ENCODE results near the gene ANP32B. TPM values are rescaled to one million over a fixed set of nuclear protein-coding genes. Genes with fewer than 3 reads are reported as not detected.

ANP32B gene
- total and polyA plus RNA-seq, 2 experiments from 2014 or later: 13.1 to 114 TPM

DNA sequence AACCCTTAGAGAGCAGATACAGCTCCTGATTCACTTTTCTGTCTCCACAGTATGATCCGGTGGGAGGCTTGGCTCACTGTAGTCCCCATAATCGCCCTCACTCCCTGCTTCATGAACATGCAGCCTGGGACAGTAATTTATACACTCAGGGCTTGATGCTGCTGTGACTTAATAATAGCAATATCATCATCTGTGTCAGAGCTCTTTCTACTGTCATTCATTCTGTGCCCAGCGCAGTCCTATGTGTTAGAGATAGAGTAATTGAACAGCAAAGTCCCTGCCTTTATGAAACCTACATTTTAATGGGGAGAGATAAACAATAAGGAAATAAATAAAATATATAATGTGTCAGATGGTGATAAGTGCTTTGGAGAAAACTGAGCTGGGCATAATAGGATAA lies 42.4 kb upstream of the ANP32B start:
- H3F3A ChIP-seq (replicated peaks; ENCODE audit: low read depth): no peaks in the 10 kb centered on the region
- ATAC-seq (no peak), DNase-seq (ENCODE audit: low spot score) (no peak)
- no peak overlapping the region for H2AFZ ChIP-seq
- H3K4me1 ChIP-seq (ENCODE audit: insufficient read depth): no peaks in the 10 kb centered on the region
- no peaks in the 10 kb centered on the region for H3K36me3 ChIP-seq (ENCODE audit: insufficient read depth)
- no peaks in the 10 kb centered on the region for H3K4me1 Mint-ChIP-seq
- H3K4me2 ChIP-seq: no peak overlapping the region
- no peaks in the 10 kb centered on the region for H3K9me2 ChIP-seq (ENCODE audit: insufficient read depth)
- no peak overlapping the region for H3K27ac ChIP-seq (ENCODE audit: low read depth)
- H3K27ac Mint-ChIP-seq: no peak overlapping the region
- peaks cover 2% of the 10 kb centered on the region for H3K27me3 Mint-ChIP-seq (ENCODE audit: insufficient read depth, low read depth, poor library complexity)
- H3K9me3 Mint-ChIP-seq: no peaks in the 10 kb centered on the region
- 0 out of 2 replicates have a peak, but pooled peaks cover 7% of the 10 kb centered on the region for H4K20me1 ChIP-seq (replicated peaks; ENCODE audit: insufficient read depth)
- no peak overlapping the region for H3K4me3 Mint-ChIP-seq
- no peaks in the 10 kb centered on the region for H3K79me2 ChIP-seq (replicated peaks; ENCODE audit: insufficient read depth)
- no peak overlapping the region for H3K4me3 ChIP-seq
- no peaks in the 10 kb centered on the region for H3K36me3 Mint-ChIP-seq (ENCODE audit: low read depth)
- peaks cover 82% of the 10 kb centered on the region for H3K27me3 ChIP-seq (ENCODE audit: insufficient read depth)
- no peak for TF ChIP-seq CREB1 (CRISPR knock-in tag; IDR thresholded peaks at IDR 0.05; ENCODE audit: low read depth)
- TF ChIP-seq STAT1 (IDR thresholded peaks at IDR 0.05; ENCODE audit: unreplicated experiment): no peak
- TF ChIP-seq EZH2phosphoT487 (IDR thresholded peaks at IDR 0.05; ENCODE audit: unreplicated experiment): no peak
- TF ChIP-seq ZNF114 (CRISPR knock-in tag; IDR thresholded peaks at IDR 0.05): no peak
- TF ChIP-seq POLR2AphosphoS5 (IDR thresholded peaks at IDR 0.05; ENCODE audit: low read depth): no peak
- TF ChIP-seq, protein P1, sequence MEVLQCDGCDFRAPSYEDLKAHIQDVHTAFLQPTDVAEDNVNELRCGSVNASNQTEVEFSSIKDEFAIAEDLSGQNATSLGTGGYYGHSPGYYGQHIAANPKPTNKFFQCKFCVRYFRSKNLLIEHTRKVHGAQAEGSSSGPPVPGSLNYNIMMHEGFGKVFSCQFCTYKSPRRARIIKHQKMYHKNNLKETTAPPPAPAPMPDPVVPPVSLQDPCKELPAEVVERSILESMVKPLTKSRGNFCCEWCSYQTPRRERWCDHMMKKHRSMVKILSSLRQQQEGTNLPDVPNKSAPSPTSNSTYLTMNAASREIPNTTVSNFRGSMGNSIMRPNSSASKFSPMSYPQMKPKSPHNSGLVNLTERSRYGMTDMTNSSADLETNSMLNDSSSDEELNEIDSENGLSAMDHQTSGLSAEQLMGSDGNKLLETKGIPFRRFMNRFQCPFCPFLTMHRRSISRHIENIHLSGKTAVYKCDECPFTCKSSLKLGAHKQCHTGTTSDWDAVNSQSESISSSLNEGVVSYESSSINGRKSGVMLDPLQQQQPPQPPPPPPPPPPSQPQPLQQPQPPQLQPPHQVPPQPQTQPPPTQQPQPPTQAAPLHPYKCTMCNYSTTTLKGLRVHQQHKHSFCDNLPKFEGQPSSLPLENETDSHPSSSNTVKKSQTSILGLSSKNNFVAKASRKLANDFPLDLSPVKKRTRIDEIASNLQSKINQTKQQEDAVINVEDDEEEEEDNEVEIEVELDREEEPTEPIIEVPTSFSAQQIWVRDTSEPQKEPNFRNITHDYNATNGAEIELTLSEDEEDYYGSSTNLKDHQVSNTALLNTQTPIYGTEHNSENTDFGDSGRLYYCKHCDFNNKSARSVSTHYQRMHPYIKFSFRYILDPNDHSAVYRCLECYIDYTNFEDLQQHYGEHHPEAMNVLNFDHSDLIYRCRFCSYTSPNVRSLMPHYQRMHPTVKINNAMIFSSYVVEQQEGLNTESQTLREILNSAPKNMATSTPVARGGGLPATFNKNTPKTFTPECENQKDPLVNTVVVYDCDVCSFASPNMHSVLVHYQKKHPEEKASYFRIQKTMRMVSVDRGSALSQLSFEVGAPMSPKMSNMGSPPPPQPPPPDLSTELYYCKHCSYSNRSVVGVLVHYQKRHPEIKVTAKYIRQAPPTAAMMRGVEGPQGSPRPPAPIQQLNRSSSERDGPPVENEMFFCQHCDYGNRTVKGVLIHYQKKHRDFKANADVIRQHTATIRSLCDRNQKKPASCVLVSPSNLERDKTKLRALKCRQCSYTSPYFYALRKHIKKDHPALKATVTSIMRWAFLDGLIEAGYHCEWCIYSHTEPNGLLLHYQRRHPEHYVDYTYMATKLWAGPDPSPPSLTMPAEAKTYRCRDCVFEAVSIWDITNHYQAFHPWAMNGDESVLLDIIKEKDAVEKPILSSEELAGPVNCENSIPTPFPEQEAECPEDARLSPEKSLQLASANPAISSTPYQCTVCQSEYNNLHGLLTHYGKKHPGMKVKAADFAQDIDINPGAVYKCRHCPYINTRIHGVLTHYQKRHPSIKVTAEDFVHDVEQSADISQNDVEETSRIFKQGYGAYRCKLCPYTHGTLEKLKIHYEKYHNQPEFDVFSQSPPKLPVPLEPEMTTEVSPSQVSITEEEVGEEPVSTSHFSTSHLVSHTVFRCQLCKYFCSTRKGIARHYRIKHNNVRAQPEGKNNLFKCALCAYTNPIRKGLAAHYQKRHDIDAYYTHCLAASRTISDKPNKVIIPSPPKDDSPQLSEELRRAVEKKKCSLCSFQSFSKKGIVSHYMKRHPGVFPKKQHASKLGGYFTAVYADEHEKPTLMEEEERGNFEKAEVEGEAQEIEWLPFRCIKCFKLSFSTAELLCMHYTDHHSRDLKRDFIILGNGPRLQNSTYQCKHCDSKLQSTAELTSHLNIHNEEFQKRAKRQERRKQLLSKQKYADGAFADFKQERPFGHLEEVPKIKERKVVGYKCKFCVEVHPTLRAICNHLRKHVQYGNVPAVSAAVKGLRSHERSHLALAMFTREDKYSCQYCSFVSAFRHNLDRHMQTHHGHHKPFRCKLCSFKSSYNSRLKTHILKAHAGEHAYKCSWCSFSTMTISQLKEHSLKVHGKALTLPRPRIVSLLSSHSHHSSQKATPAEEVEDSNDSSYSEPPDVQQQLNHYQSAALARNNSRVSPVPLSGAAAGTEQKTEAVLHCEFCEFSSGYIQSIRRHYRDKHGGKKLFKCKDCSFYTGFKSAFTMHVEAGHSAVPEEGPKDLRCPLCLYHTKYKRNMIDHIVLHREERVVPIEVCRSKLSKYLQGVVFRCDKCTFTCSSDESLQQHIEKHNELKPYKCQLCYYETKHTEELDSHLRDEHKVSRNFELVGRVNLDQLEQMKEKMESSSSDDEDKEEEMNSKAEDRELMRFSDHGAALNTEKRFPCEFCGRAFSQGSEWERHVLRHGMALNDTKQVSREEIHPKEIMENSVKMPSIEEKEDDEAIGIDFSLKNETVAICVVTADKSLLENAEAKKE (CRISPR knock-in tag; IDR thresholded peaks at IDR 0.05): no peak
- TF ChIP-seq JUNB (IDR thresholded peaks at IDR 0.05; ENCODE audit: unreplicated experiment): no peak
- TF ChIP-seq ZNF331 (CRISPR knock-in tag; IDR thresholded peaks at IDR 0.05; ENCODE audit: low read depth): no peak

Data from GM23338 (cell line).